ENCODE measurements around the gene PDP2.
"Not testable (repeated sequence)": the region's sequence is repeated elsewhere in the genome, so short reads cannot be mapped to it uniquely, and the experiment has no call there.

GRCh38 chr16:66934839-66935313, 54.6 kb downstream of the PDP2 start:
- TF ChIP-seq CTCF, POLR2A, POLR2AphosphoS5 (IDR thresholded peaks at IDR 0.05): not testable (repeated sequence)

Measured in transverse colon (tissue), 4 donors.